NCI-H2196 (cell line): Measurements from ENCODE around the gene JAKMIP1.
A peak's percentile ranks its signal among the peaks of the same experiment; 100 is the strongest.

Source experiments
- DNase-seq: peaks from one replicate; lab custom pipeline; 2025; ENCODE audit not compliant: unreplicated experiment; lab: John Stamatoyannopoulos, UW

The JAKMIP1 gene

GRCh38 chr4:6104541-6105130, 95.7 kb downstream of the JAKMIP1 start:
- DNase-seq, result no peak

GRCh38 chr4:6097581-6097980, 102.8 kb downstream of the JAKMIP1 start:
- no peak for DNase-seq

GRCh38 chr4:6095897-6096296, 104.5 kb downstream of the JAKMIP1 start:
- no peak for DNase-seq

GRCh38 chr4:6095023-6095752, 105.2 kb downstream of the JAKMIP1 start:
- DNase-seq, result no peak

- no peak for DNase-seq
These were observed 106.7 kb downstream of the JAKMIP1 start for GRCh38 chr4:6093671-6094070.

GRCh38 chr4:6092971-6093370, 107.4 kb downstream of the JAKMIP1 start:
- no peak for DNase-seq

- DNase-seq, result no peak
These were observed 108.2 kb downstream of the JAKMIP1 start for GRCh38 chr4:6092131-6092530.

- no peak for DNase-seq
These were observed 109.4 kb downstream of the JAKMIP1 start for GRCh38 chr4:6090931-6091330.

- DNase-seq, result no peak
These were observed 111.4 kb downstream of the JAKMIP1 start for GRCh38 chr4:6088950-6089349.

- peak; percentile 53 for DNase-seq
These were observed 112.5 kb downstream of the JAKMIP1 start for GRCh38 chr4:6087669-6088341.

- no peak for DNase-seq
These were observed 113.5 kb downstream of the JAKMIP1 start for GRCh38 chr4:6086846-6087245.

GRCh38 chr4:6085691-6086628, 114.4 kb downstream of the JAKMIP1 start:
- no peak for DNase-seq

- DNase-seq, result no peak
These were observed 115.2 kb downstream of the JAKMIP1 start for GRCh38 chr4:6085028-6085690.

- DNase-seq, result no peak
These were observed 120.4 kb downstream of the JAKMIP1 start for GRCh38 chr4:6079965-6080364.

GRCh38 chr4:6078560-6078959, 121.8 kb downstream of the JAKMIP1 start:
- DNase-seq, result no peak

GRCh38 chr4:6076391-6076790, 124.0 kb downstream of the JAKMIP1 start:
- no peak for DNase-seq

- DNase-seq, result no peak
These were observed 125.6 kb downstream of the JAKMIP1 start for GRCh38 chr4:6074758-6075157.

- peak; percentile 21 for DNase-seq
These were observed 128.2 kb downstream of the JAKMIP1 start for GRCh38 chr4:6071959-6072720.

GRCh38 chr4:6071191-6071958, 129.0 kb downstream of the JAKMIP1 start:
- no peak for DNase-seq
